ENCODE results near the gene TCF12. TPM values are rescaled to one million over a fixed set of nuclear protein-coding genes. Genes with fewer than 3 reads are reported as not detected.
A peak's percentile ranks its signal among the peaks of the same experiment; 100 is the strongest.

Gene TCF12
- total and polyA plus RNA-seq, 7 experiments from 2014 or later = 51.3 to 99.4 (median 79.9) TPM

DNA sequence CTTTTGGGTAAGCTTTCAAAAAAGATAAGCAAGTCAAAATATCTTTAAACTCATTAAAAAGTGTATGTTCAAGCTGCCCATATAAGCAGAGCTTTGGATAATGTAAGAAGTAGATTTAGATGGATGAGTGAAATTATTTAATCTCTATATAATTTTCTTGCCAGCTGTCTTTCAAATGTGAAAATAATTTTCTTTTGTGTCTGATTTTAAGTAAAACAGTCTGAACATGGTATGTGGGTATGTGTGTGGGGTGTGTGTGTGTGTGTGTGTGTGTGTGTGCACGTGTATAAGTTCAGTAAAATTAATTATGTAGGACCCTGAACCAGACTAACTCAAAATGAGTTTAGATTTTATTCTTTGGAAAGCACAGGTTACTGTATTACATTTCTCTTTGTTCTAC, 302.7 kb downstream of the TCF12 start:
- Histone ChIP-seq H3K27ac (ENCODE audit: low read depth, low read length) (no peak overlapping the region), H3K36me3 (ENCODE audit: control insufficient read depth in 2 of 3, insufficient read depth in 3 of 3, low read length in 3 of 3) (no peaks in the 10 kb centered on the region), H3K4me3 (ENCODE audit: low read length) (no peak overlapping the region), H3K4me1 (ENCODE audit: control insufficient read depth in 2 of 2, insufficient read depth in 2 of 2, low read length in 2 of 2) (no peaks in the 10 kb centered on the region), H3K9me3 (ENCODE audit: control insufficient read depth in 2 of 3, low read length in 3 of 3) (no peaks in the 10 kb centered on the region), H3K27me3 (ENCODE audit: control insufficient read depth in 2 of 2, insufficient read depth in 2 of 2, low read length in 2 of 2) (no peaks in the 10 kb centered on the region)
- intact Hi-C loops (cut with micrococcal nuclease) = no loop called here
- no peaks in the 10 kb centered on the region for H3K9me3 Mint-ChIP-seq
- CTCF ChIA-PET = interaction anchor here (0.6 kb wide), 1 partner anchor 168 kb away, joined by 3 read pairs; no protein-coding TSS in a partner anchor
- POLR2A ChIA-PET = interaction anchor here (1.1 kb wide), 1 partner anchor 9 kb away, joined by 3 read pairs; no protein-coding TSS in a partner anchor
- ATAC-seq (no peak), DNase-seq (no peak)
- H3K27me3 Mint-ChIP-seq = no peaks in the 10 kb centered on the region
- peaks cover 0 to 61% (median 41%) of the 10 kb centered on the region in 7 donors for H3K4me1 Mint-ChIP-seq
- H3K4me3 Mint-ChIP-seq = no peak overlapping the region
- no peaks in the 10 kb centered on the region for H3K36me3 Mint-ChIP-seq
- H3K27ac Mint-ChIP-seq = peak overlapping the region in 1 of 9 donors; percentile 4

DNA sequence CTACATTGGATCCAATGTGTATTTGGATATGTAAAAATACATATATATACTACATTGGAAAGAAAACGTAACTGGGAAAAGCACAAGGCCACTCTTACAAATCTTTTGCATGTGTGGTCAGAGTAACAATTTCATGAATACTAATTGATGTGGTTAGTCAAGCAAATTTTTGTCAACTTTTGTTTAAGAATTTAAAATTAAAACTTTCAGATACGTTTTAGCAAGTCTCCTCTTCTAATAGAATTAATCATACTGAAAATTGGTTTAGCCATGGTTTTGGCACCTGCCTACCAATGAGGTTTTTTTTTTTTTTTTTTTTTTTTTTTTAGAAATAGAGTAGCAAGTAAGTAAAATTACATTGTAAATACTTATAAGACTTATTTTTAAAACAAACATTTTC, 304.9 kb downstream of the TCF12 start:
- no peaks in the 10 kb centered on the region for H3K4me1 ChIP-seq (ENCODE audit: control insufficient read depth in 2 of 2, insufficient read depth in 2 of 2, low read length in 2 of 2)
- ChIA-PET CTCF (no interaction called here), POLR2A (interaction anchor here (0.7 kb wide), 1 partner anchor 9 kb away, joined by 3 read pairs; no protein-coding TSS in a partner anchor)

DNA sequence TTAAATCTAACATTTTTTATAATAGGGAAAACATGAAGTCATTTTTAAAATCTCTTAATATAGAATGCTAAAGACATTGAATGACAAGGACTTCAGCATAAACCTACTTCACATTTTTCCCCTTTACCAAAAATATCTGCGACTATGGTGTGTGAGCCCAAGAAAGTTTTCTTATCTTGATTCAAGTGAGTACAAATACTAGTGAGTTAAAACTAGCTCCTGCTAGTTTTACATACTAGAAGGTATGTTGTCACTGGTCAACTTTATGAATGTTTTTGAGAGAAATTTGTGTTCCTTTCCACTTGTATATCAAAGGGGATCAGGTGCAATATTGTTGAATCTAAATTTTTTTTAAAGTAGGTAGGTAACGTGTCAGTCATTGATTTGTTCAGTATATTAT, 305.4 kb downstream of the TCF12 start:
- Histone ChIP-seq H3K27ac (ENCODE audit: low read depth, low read length) (no peak overlapping the region), H3K9me3 (ENCODE audit: control insufficient read depth in 2 of 3, low read length in 3 of 3) (no peaks in the 10 kb centered on the region), H3K36me3 (ENCODE audit: control insufficient read depth in 2 of 3, insufficient read depth in 3 of 3, low read length in 3 of 3) (no peaks in the 10 kb centered on the region), H3K27me3 (ENCODE audit: control insufficient read depth in 2 of 2, insufficient read depth in 2 of 2, low read length in 2 of 2) (no peaks in the 10 kb centered on the region), H3K4me1 (ENCODE audit: control insufficient read depth in 2 of 2, insufficient read depth in 2 of 2, low read length in 2 of 2) (no peaks in the 10 kb centered on the region), H3K4me3 (ENCODE audit: low read length) (no peak overlapping the region)
- no peak overlapping the region for H3K4me3 Mint-ChIP-seq
- ChIA-PET POLR2A (no interaction called here), CTCF (no interaction called here)
- H3K27me3 Mint-ChIP-seq = no peaks in the 10 kb centered on the region
- peaks cover 0 to 63% (median 43%) of the 10 kb centered on the region in 7 donors for H3K4me1 Mint-ChIP-seq
- no peaks in the 10 kb centered on the region for H3K9me3 Mint-ChIP-seq
- ATAC-seq = no peak
- H3K36me3 Mint-ChIP-seq = no peaks in the 10 kb centered on the region
- intact Hi-C loops (cut with micrococcal nuclease) = no loop called here
- no peak overlapping the region for H3K27ac Mint-ChIP-seq
- no peak for DNase-seq

More for the DNA sequence above, 304.9 kb downstream of the TCF12 start:
- Mint-ChIP-seq H3K4me1 (peaks cover 0 to 58% (median 40%) of the 10 kb centered on the region in 7 donors), H3K36me3 (no peaks in the 10 kb centered on the region), H3K9me3 (no peaks in the 10 kb centered on the region), H3K27me3 (no peaks in the 10 kb centered on the region), H3K4me3 (no peak overlapping the region), H3K27ac (no peak overlapping the region)
- H3K27me3 ChIP-seq (ENCODE audit: control insufficient read depth in 2 of 2, insufficient read depth in 2 of 2, low read length in 2 of 2) = no peaks in the 10 kb centered on the region
- H3K27ac ChIP-seq (ENCODE audit: low read depth, low read length) = no peak overlapping the region
- no peak overlapping the region for H3K4me3 ChIP-seq (ENCODE audit: low read length)
- intact Hi-C loops (cut with micrococcal nuclease) = no loop called here
- no peaks in the 10 kb centered on the region for H3K36me3 ChIP-seq (ENCODE audit: control insufficient read depth in 2 of 3, insufficient read depth in 3 of 3, low read length in 3 of 3)
- H3K9me3 ChIP-seq (ENCODE audit: control insufficient read depth in 2 of 3, low read length in 3 of 3) = no peaks in the 10 kb centered on the region
- DNase-seq (no peak), ATAC-seq (no peak)

DNA sequence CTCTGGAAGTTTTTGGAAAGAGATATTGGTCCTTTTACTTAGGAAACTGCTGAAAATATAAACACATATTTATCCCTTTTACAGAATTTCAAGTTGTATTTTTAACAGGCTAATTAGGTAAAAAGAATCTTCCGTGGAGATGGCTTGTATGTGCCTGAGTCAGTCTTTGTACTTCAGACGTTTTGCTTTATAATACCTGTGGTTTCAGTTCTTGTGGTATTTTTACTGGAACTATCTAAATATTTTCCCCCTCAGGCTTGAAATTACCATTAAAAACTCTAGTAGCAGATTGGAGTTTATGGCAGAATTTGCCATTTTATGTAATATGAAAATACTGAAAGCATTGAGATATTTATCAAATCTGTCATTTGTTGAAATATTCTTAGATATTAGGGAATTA, 306.2 kb downstream of the TCF12 start:
- CTCF ChIA-PET = no interaction called here
- no peak for ATAC-seq
- H3K36me3 Mint-ChIP-seq = no peaks in the 10 kb centered on the region

DNA sequence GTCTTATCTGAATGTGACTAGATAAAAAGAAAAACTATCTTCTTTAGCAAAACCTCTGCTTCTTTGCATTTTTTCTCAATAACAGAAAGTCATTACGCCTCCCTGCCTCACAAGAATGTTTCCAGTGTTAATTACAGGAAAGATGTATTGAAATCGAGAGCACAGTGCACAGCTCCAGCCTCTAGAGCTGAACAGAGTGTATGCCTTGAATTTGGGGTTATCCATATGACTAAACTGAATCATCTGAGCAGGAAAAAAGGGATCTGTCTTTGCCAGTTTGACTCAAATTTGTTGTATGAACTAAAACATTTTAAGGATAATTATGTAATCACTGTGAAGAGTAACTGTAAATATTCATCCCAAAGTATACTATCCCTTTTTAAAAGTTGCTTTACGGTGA, 308.7 kb downstream of the TCF12 start:
- Histone ChIP-seq H3K27me3 (ENCODE audit: control insufficient read depth in 2 of 2, insufficient read depth in 2 of 2, low read length in 2 of 2) (no peaks in the 10 kb centered on the region), H3K4me1 (ENCODE audit: control insufficient read depth in 2 of 2, insufficient read depth in 2 of 2, low read length in 2 of 2) (no peaks in the 10 kb centered on the region), H3K36me3 (ENCODE audit: control insufficient read depth in 2 of 3, insufficient read depth in 3 of 3, low read length in 3 of 3) (peaks cover 0 to under 1% (median 0%) of the 10 kb centered on the region in 3 experiments), H3K4me3 (ENCODE audit: low read length) (no peak overlapping the region), H3K27ac (ENCODE audit: low read depth, low read length) (no peak overlapping the region), H3K9me3 (ENCODE audit: control insufficient read depth in 2 of 3, low read length in 3 of 3) (no peaks in the 10 kb centered on the region)
- CTCF ChIA-PET = no interaction called here
- H3K4me1 Mint-ChIP-seq = peaks cover 0 to 51% (median 33%) of the 10 kb centered on the region in 7 donors
- peak overlapping the region in 1 of 10 donors; percentile 29 for H3K4me3 Mint-ChIP-seq
- ATAC-seq (no peak), DNase-seq (no peak)
- H3K36me3 Mint-ChIP-seq = peaks cover 0 to 6% (median 0%) of the 10 kb centered on the region in 5 donors
- H3K27ac Mint-ChIP-seq = peak overlapping the region in 2 of 9 donors; percentile 7 to 72
- intact Hi-C loops (cut with micrococcal nuclease) = no loop called here
- H3K27me3 Mint-ChIP-seq = no peaks in the 10 kb centered on the region
- POLR2A ChIA-PET = no interaction called here
- H3K9me3 Mint-ChIP-seq = no peaks in the 10 kb centered on the region

More for the DNA sequence above, 306.2 kb downstream of the TCF12 start:
- H3K4me1 ChIP-seq (ENCODE audit: control insufficient read depth in 2 of 2, insufficient read depth in 2 of 2, low read length in 2 of 2) = no peaks in the 10 kb centered on the region
- H3K27me3 ChIP-seq (ENCODE audit: control insufficient read depth in 2 of 2, insufficient read depth in 2 of 2, low read length in 2 of 2) = no peaks in the 10 kb centered on the region
- Mint-ChIP-seq H3K27ac (no peak overlapping the region), H3K9me3 (no peaks in the 10 kb centered on the region), H3K4me1 (peaks cover 0 to 60% (median 40%) of the 10 kb centered on the region in 7 donors), H3K27me3 (no peaks in the 10 kb centered on the region), H3K4me3 (no peak overlapping the region)
- intact Hi-C loops (cut with micrococcal nuclease) = no loop called here
- POLR2A ChIA-PET = no interaction called here
- no peaks in the 10 kb centered on the region for H3K36me3 ChIP-seq (ENCODE audit: control insufficient read depth in 2 of 3, insufficient read depth in 3 of 3, low read length in 3 of 3)
- H3K4me3 ChIP-seq (ENCODE audit: low read length) = no peak overlapping the region
- H3K27ac ChIP-seq (ENCODE audit: low read depth, low read length) = no peak overlapping the region
- no peak for DNase-seq
- H3K9me3 ChIP-seq (ENCODE audit: control insufficient read depth in 2 of 3, low read length in 3 of 3) = no peaks in the 10 kb centered on the region

DNA sequence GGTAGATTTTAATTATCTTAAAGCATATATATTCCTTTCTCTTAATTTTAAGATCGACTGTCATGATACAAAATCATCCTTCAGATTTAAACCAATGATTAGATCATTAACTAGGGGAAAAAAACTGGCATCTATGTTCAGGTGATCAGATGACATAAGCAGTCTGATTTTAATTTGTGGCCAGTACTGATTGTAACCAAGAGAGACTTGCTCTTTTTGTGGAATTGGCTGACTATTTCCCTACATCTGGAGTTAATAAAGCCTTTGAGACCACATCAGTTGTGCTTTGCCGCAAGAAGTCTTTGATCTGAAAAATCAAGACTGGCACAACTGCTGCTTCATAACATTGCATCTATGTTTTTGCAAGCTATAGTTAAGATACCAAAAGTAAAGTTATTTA, 309.5 kb downstream of the TCF12 start:
- Histone ChIP-seq H3K9me3 (ENCODE audit: control insufficient read depth in 2 of 3, low read length in 3 of 3) (no peaks in the 10 kb centered on the region), H3K27me3 (ENCODE audit: control insufficient read depth in 2 of 2, insufficient read depth in 2 of 2, low read length in 2 of 2) (no peaks in the 10 kb centered on the region), H3K4me3 (ENCODE audit: low read length) (no peak overlapping the region), H3K4me1 (ENCODE audit: control insufficient read depth in 2 of 2, insufficient read depth in 2 of 2, low read length in 2 of 2) (no peaks in the 10 kb centered on the region), H3K27ac (ENCODE audit: low read depth, low read length) (no peak overlapping the region), H3K36me3 (ENCODE audit: control insufficient read depth in 2 of 3, insufficient read depth in 3 of 3, low read length in 3 of 3) (peaks cover 0 to 6% (median 0%) of the 10 kb centered on the region in 3 experiments)
- CTCF ChIA-PET = no interaction called here
- Mint-ChIP-seq H3K27ac (no peak overlapping the region), H3K4me1 (peaks cover 0 to 47% (median 33%) of the 10 kb centered on the region in 7 donors), H3K4me3 (no peak overlapping the region), H3K36me3 (peaks cover 0 to 11% (median 4%) of the 10 kb centered on the region in 5 donors), H3K9me3 (no peaks in the 10 kb centered on the region), H3K27me3 (no peaks in the 10 kb centered on the region)
- POLR2A ChIA-PET = interaction anchor here (0.5 kb wide), 1 partner anchor 1861 kb away, joined by 3 read pairs; no protein-coding TSS in a partner anchor
- DNase-seq (peak in 2 of 9 donors; percentile 2 to 6), ATAC-seq (no peak)
- intact Hi-C loops (cut with micrococcal nuclease) = no loop called here

GRCh38 chr15:57228395-57228794, 310.0 kb downstream of the TCF12 start:
- H3K27me3 Mint-ChIP-seq = no peaks in the 10 kb centered on the region
- H3K4me3 Mint-ChIP-seq = no peak overlapping the region
- intact Hi-C loops (cut with micrococcal nuclease) = no loop called here
- H3K4me1 Mint-ChIP-seq = peaks cover 0 to 43% (median 31%) of the 10 kb centered on the region in 7 donors
- peaks cover under 1 to 14% (median 5%) of the 10 kb centered on the region in 5 donors for H3K36me3 Mint-ChIP-seq
- ChIA-PET POLR2A (no interaction called here), CTCF (no interaction called here)
- H3K9me3 Mint-ChIP-seq = no peaks in the 10 kb centered on the region
- H3K27ac Mint-ChIP-seq = no peak overlapping the region
- no peak for DNase-seq
- no peaks in the 10 kb centered on the region for H3K4me1 ChIP-seq (ENCODE audit: control insufficient read depth in 2 of 2, insufficient read depth in 2 of 2, low read length in 2 of 2)
- no peak overlapping the region for H3K27ac ChIP-seq (ENCODE audit: low read depth, low read length)
- H3K9me3 ChIP-seq (ENCODE audit: control insufficient read depth in 2 of 3, low read length in 3 of 3) = no peaks in the 10 kb centered on the region
- H3K27me3 ChIP-seq (ENCODE audit: control insufficient read depth in 2 of 2, insufficient read depth in 2 of 2, low read length in 2 of 2) = no peaks in the 10 kb centered on the region
- ATAC-seq = no peak
- H3K36me3 ChIP-seq (ENCODE audit: control insufficient read depth in 2 of 3, insufficient read depth in 3 of 3, low read length in 3 of 3) = peaks cover 0 to 10% (median 0%) of the 10 kb centered on the region in 3 experiments
- H3K4me3 ChIP-seq (ENCODE audit: low read length) = no peak overlapping the region
